Liver (tissue), 9 donors: Measurements from ENCODE around the gene POFUT1. TPM values are rescaled to one million over a fixed set of nuclear protein-coding genes. Genes with fewer than 3 reads are reported as not detected.
A peak's percentile ranks its signal among the peaks of the same experiment; 100 is the strongest.

Experiments
- DNase-seq: peaks from one replicate; pipeline ENCODE4 v3.0.0-alpha.2; 2017; ENCODE audit warnings: low spot score
- H3K27ac ChIP-seq, 2 donors: one replicate each; pipeline ENCODE4 v1.7.0; 2013; ENCODE audit warnings: inconsistent platforms in 2 of 2, low read length in 2 of 2, control low read depth in 1 of 2, low read depth in 1 of 2, mild to moderate bottlenecking in 1 of 2
- H3K27me3 ChIP-seq, 4 donors: one replicate each; pipeline versions ENCODE4 v1.6.1 to v1.7.0; 2013; ENCODE audit warnings: low read length in 3 of 4, inconsistent platforms in 1 of 4, mild to moderate bottlenecking in 1 of 4, moderate library complexity in 1 of 4; ENCODE audit not compliant: control insufficient read depth in 4 of 4, insufficient read depth in 4 of 4
- H3K36me3 ChIP-seq, 4 donors: one replicate each; pipeline versions ENCODE4 v1.6.1 to v1.7.0; 2013; ENCODE audit warnings: low read length in 3 of 4, mild to moderate bottlenecking in 3 of 4, low read depth in 1 of 4, moderate library complexity in 1 of 4; ENCODE audit not compliant: control insufficient read depth in 4 of 4, insufficient read depth in 3 of 4
- H3K4me1 ChIP-seq, 4 donors: one replicate each; pipeline versions ENCODE4 v1.6.1 to v1.7.0; 2013; ENCODE audit warnings: low read length in 3 of 4, mild to moderate bottlenecking in 3 of 4, moderate library complexity in 1 of 4; ENCODE audit not compliant: control insufficient read depth in 4 of 4, insufficient read depth in 4 of 4
- H3K4me3 ChIP-seq, 3 donors: one replicate each; pipeline versions ENCODE4 v1.6.1 to v1.7.0; 2013; ENCODE audit warnings: low read length in 3 of 3, control low read depth in 1 of 3, low read depth in 1 of 3, mild to moderate bottlenecking in 1 of 3
- H3K9ac ChIP-seq, 2 donors: one replicate each; pipeline ENCODE4 v1.7.0; 2013; ENCODE audit warnings: low read length in 2 of 2, mild to moderate bottlenecking in 2 of 2, moderate library complexity in 2 of 2, control low read depth in 1 of 2, low read depth in 1 of 2
- H3K9me3 ChIP-seq, 4 donors: one replicate each; pipeline versions ENCODE4 v1.6.1 to v1.7.0; 2013; ENCODE audit warnings: low read length in 3 of 4; ENCODE audit not compliant: control insufficient read depth in 4 of 4
- ATF3 ChIP-seq: IDR thresholded peaks from 2 replicates; pipeline ENCODE4 v1.6.1; 2016; ENCODE audit warnings: antibody characterized with exemption
- CTCF ChIP-seq: fragments of 150-350 bp; IDR thresholded peaks from 2 replicates; pipeline ENCODE4 v1.5.1; 2017; ENCODE audit warnings: improper control_type of control experiment, low read depth, low read length; ENCODE audit not compliant: missing input control
- EGR1 ChIP-seq, 2 donors: IDR thresholded peaks; 2 replicates each; pipeline ENCODE4 v1.6.1; 2016 to 2018; ENCODE audit warnings: antibody characterized with exemption in 2 of 2, low read depth in 2 of 2
- FOXA1 ChIP-seq: IDR thresholded peaks from 2 replicates; pipeline ENCODE4 v1.6.1; 2016; ENCODE audit warnings: antibody characterized with exemption
- FOXA2 ChIP-seq: IDR thresholded peaks from 2 replicates; pipeline ENCODE4 v1.6.1; 2016; ENCODE audit warnings: antibody characterized with exemption
- GABPA ChIP-seq, 2 donors: IDR thresholded peaks in 1 of 2; conservative IDR thresholded peaks in 1 of 2; 2 replicates each; pipeline ENCODE4 v1.6.1; 2016; ENCODE audit warnings: antibody characterized with exemption in 2 of 2, mild to moderate bottlenecking in 1 of 2, moderate library complexity in 1 of 2
- HNF4A ChIP-seq, 2 donors: conservative IDR thresholded peaks; 2 replicates each; pipeline ENCODE4 v1.6.1; 2016; ENCODE audit warnings: antibody characterized with exemption in 2 of 2, mild to moderate bottlenecking in 2 of 2
- HNF4G ChIP-seq: IDR thresholded peaks from 2 replicates; pipeline ENCODE4 v1.6.1; 2016; ENCODE audit warnings: antibody characterized with exemption
- JUND ChIP-seq, 2 donors: IDR thresholded peaks; 2 replicates each; pipeline ENCODE4 v1.6.1; 2016; ENCODE audit warnings: antibody characterized with exemption in 2 of 2
- MAX ChIP-seq: IDR thresholded peaks from 2 replicates; pipeline ENCODE4 v1.6.1; 2016; ENCODE audit warnings: antibody characterized with exemption
- NR2F2 ChIP-seq: IDR thresholded peaks from 2 replicates; pipeline ENCODE4 v1.6.1; 2016; ENCODE audit warnings: antibody characterized with exemption
- RAD21 ChIP-seq, 2 donors: IDR thresholded peaks; 2 replicates each; pipeline ENCODE4 v1.6.1; 2016; ENCODE audit warnings: antibody characterized with exemption in 2 of 2, mild to moderate bottlenecking in 2 of 2
- REST ChIP-seq: IDR thresholded peaks from 2 replicates; pipeline ENCODE4 v1.6.1; 2016; ENCODE audit warnings: antibody characterized with exemption, mild to moderate bottlenecking
- RXRA ChIP-seq, 2 donors: IDR thresholded peaks; 2 replicates each; pipeline ENCODE4 v1.6.1; 2017 to 2018; ENCODE audit warnings: antibody characterized with exemption in 2 of 2, mild to moderate bottlenecking in 1 of 2
- SP1 ChIP-seq: IDR thresholded peaks from 2 replicates; pipeline ENCODE4 v1.6.1; 2018; ENCODE audit warnings: antibody characterized with exemption, mild to moderate bottlenecking
- TAF1 ChIP-seq: conservative IDR thresholded peaks from 2 replicates; pipeline ENCODE4 v1.6.1; 2016; ENCODE audit warnings: antibody characterized with exemption, mild to moderate bottlenecking
- YY1 ChIP-seq: IDR thresholded peaks from 2 replicates; pipeline ENCODE4 v1.6.1; 2016; ENCODE audit warnings: antibody characterized with exemption, mild to moderate bottlenecking
- WGBS: extraction: QIAGEN DNeasy Blood & Tissue Kit; methylation state at CpG from one replicate; pipeline ENCODE4 v1.1.7; 2013; 5-methylcytosine and 5-hydroxymethylcytosine counted together
- polyA plus RNA-seq, 2 donors: library from polyadenylated mRNA; stranded (reverse) in 1 of 2; unstranded in 1 of 2; fragments of 200-250 nt in 1 of 2; fragments of >200 nt in 1 of 2; fragmentation: Nextera tagmentation in 1 of 2; extraction: Ambion mirVana in 1 of 2; gene quantifications; one replicate each; pipeline versions ENCODE4 v1.2.1 to v1.2.3, GENCODE V29; 2013 to 2015
- total RNA-seq, 2 donors: library from RNA; depleted of rRNA; stranded (reverse); fragments of >200 nt; gene quantifications; one replicate each; pipeline ENCODE4 v1.2.3, GENCODE V29; 2014
- TF ChIP-seq, protein P1 (sequence below): IDR thresholded peaks from 2 replicates; pipeline ENCODE4 v1.6.1; 2016; ENCODE audit warnings: antibody characterized with exemption
- donor health status: healthy.
- donor health status: healthy.
- donor health status: healthy.
- donor health status: healthy.
- donor health status: healthy.

Gene POFUT1
- total and polyA plus RNA-seq, 4 donors: 14.6 to 43.3 (median 24.8) TPM

GRCh38 chr20:32215729-32216128 is 8.0 kb downstream of the POFUT1 start:
- Histone ChIP-seq H3K4me1 (peaks cover 14 to 60% (median 57%) of the 10 kb centered on the region in 4 donors), H3K27me3 (no peaks in the 10 kb centered on the region), H3K36me3 (peaks cover 0 to 12% (median 8%) of the 10 kb centered on the region in 4 donors), H3K9ac (peak overlapping the region in 1 of 2 donors; percentile 76), H3K27ac (peak overlapping the region; percentile 87 to 90), H3K4me3 (no peak overlapping the region), H3K9me3 (no peaks in the 10 kb centered on the region)
- over 99% methylated on average over 3 of the region's 3 CpGs for WGBS
- DNase-seq: no peak
- no peak for TF ChIP-seq HNF4A (conservative IDR thresholded peaks at IDR 0.05)
- TF ChIP-seq EGR1 (IDR thresholded peaks at IDR 0.05; ENCODE audit: low read depth in 2 of 2): no peak
- no peak for TF ChIP-seq RAD21 (IDR thresholded peaks at IDR 0.05)
- TF ChIP-seq FOXA1: no peak
- no peak for TF ChIP-seq HNF4G

DNA sequence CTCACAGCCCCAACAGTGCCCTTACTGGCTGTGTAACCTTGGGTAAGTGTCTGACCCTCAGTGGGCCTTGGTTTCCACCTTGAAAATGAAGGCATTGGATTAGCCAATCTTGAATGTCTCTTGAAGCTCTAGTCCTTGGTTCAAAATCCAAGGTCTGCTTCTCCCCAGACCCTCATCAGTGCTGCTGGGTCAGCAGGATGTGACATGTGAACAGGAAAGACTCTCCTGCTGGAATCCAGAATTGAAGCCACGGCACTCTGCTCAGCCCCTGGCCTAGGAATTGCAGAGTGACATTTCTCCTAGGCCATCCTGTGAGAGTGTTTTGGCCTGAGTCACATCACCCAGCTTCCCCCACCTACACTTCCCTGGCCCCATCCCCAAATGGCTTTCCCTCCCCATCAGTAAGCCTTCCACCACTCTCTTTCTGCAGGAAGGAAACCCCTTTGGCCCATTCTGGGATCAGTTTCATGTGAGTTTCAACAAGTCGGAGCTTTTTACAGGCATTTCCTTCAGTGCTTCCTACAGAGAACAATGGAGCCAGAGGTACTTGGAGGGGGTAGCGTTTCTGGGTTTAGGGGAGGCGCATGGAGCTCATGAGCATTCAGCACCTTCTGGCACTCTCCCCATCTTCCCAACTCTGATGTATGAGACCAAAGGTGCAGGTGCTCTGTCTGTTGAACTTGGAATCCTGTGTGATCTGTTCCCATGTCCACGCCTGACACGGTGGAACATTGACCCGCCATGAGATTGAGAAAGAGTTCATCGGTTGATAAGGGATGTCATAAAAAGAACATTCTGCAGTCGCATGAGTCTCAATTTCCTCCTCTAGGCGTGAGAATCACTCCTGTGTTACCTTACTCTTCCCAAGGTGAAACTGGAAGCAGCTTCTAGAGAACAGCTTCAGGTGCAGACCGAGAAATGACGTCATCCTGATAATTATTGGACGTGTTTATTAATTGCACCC is 8.8 kb downstream of the POFUT1 start:
- Histone ChIP-seq H3K27ac (peak overlapping the region; percentile 87 to 90), H3K4me1 (peaks cover 14 to 56% (median 52%) of the 10 kb centered on the region in 4 donors), H3K4me3 (no peak overlapping the region), H3K9ac (peak overlapping the region in 1 of 2 donors; percentile 76), H3K36me3 (peaks cover 0 to 19% (median 10%) of the 10 kb centered on the region in 4 donors), H3K9me3 (no peaks in the 10 kb centered on the region), H3K27me3 (no peaks in the 10 kb centered on the region)
- TF ChIP-seq ATF3 (no peak), HNF4G (peak; percentile 89), REST (peak; percentile 80), JUND (IDR thresholded peaks at IDR 0.05) (peak in 1 of 2 donors; percentile 88), FOXA2 (peak; percentile 74), RXRA (IDR thresholded peaks at IDR 0.05) (peak; percentile 96 to 99), RAD21 (IDR thresholded peaks at IDR 0.05) (peak; percentile 55 to 60), TAF1 (peak; percentile 26), FOXA1 (peak; percentile 87), EGR1 (IDR thresholded peaks at IDR 0.05; ENCODE audit: low read depth in 2 of 2) (peak in 1 of 2 donors; percentile 71), GABPA (IDR thresholded peaks at IDR 0.05 in 1 of 2, conservative IDR thresholded peaks at IDR 0.05 in 1 of 2) (peak in 1 of 2 donors; percentile 64), YY1 (peak; percentile 90), SP1 (peak; percentile 85), HNF4A (conservative IDR thresholded peaks at IDR 0.05) (peak; percentile 96 to 99), NR2F2 (peak; percentile 66), MAX (peak; percentile 95), CTCF (peak; percentile 4)
- TF ChIP-seq, protein P1, sequence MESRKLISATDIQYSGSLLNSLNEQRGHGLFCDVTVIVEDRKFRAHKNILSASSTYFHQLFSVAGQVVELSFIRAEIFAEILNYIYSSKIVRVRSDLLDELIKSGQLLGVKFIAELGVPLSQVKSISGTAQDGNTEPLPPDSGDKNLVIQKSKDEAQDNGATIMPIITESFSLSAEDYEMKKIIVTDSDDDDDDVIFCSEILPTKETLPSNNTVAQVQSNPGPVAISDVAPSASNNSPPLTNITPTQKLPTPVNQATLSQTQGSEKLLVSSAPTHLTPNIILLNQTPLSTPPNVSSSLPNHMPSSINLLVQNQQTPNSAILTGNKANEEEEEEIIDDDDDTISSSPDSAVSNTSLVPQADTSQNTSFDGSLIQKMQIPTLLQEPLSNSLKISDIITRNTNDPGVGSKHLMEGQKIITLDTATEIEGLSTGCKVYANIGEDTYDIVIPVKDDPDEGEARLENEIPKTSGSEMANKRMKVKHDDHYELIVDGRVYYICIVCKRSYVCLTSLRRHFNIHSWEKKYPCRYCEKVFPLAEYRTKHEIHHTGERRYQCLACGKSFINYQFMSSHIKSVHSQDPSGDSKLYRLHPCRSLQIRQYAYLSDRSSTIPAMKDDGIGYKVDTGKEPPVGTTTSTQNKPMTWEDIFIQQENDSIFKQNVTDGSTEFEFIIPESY: peak; percentile 91
- 28% methylated on average over 13 of the region's 13 CpGs for WGBS
- no peak for DNase-seq
